GM21367 (cell line): ENCODE results near the gene RAET1E.
"Not testable (repeated sequence)": the region's sequence is repeated elsewhere in the genome, so short reads cannot be mapped to it uniquely, and the experiment has no call there.

Source experiments
- ATAC-seq: cut with Tn5 transposase; IDR thresholded peaks from one replicate; pipeline ENCODE4 v1.9.1; 2021; ENCODE audit not compliant: unreplicated experiment

The RAET1E gene, protein sequence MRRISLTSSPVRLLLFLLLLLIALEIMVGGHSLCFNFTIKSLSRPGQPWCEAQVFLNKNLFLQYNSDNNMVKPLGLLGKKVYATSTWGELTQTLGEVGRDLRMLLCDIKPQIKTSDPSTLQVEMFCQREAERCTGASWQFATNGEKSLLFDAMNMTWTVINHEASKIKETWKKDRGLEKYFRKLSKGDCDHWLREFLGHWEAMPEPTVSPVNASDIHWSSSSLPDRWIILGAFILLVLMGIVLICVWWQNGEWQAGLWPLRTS

DNA sequence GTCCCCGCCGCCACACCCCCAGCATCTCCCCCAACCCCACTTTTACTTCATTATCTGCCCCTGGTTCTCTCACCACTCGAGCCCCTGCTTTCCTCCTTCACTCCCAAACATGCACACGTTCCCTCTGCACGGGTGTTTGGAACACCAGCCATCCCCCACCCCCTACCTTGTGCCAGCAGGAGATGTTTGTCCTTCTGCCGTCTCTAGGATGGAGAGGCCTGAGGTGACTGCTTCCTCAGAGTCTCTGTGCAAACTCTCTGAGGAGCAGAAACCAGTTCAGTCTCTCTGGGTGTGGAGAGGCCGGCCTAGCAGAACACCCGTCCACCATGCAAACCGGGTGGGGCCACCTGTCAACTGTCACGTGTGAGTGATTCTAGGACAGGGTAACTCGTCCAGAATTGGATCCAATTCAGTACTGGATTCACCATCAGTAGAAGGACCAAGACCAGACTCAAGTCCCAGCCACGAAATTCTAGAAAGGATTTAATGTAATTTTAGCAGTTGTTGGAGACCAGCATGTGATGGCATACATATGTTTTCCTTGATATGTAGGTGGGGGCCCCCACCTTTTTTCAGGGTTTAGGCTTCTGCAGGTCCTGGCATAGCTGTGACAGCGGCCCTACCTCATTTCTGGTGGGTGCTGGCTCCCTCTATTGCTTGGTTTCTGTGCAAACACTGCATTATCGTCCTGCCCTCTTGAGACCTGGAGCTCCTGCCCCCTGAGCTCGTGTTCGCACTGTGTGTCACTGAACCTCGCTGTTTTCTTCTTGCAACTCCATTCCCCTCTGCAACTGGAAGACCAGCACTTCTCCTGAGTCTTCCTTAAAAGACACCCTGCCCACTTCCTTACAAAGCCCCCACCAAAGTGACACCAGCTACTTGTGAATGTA, at the start of gene RAET1E:
Gene RAET1E, minus strand, starts transcription at position 259 of the 890 bp plus-strand sequence. CDS start 7,212 bp downstream, outside the sequence.
- ATAC-seq, result no peak

DNA sequence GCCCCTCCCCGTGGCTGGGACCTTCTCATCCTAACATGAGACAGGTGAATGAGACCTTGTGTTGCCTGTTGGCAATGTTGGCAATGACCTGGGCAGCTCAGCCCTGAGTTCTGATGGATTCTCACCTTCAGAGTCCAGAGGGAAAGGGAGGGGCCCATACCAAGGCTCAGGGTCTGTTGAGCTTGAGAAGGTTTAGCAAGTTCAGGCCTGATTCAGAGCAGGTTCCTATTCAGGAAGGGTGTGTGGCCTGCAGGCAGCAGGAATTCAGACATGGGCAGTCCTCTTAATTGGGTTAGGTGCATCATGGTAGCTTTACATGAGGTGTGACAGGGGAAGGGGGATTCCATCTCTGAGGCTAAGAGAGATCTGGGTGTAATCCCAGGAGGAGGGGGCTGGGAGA, 49.6 kb upstream of the RAET1E start:
- not testable (repeated sequence) for ATAC-seq

DNA sequence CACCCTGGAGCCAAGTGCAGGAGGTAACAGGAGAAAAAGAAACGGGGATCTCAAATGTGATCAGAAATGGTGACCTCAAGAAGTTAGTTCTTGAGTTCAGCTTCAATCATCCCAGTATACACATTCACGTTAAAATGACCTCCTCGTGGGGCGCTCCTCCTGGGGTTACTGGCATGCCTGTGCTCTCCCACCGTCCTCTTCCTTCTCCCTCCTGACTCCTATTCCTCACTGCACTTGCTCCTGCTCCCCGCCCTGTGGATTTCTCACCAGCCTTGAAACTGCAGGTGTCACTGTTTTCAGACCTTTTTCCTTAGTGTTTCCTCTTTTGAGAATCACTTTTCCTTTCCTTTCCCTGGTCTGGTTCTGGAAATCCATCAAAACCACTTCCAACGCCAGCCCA, 48.7 kb upstream of the RAET1E start:
- not testable (repeated sequence) for ATAC-seq

DNA sequence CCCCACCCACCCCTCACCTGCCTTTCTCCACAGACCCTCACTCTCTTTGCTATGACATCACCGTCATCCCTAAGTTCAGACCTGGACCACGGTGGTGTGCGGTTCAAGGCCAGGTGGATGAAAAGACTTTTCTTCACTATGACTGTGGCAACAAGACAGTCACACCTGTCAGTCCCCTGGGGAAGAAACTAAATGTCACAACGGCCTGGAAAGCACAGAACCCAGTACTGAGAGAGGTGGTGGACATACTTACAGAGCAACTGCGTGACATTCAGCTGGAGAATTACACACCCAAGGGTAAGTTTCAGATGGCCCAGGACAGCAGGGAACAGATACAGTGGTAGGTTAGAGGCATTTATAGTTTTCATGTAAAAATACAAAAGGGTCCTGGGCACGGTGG, 47.4 kb upstream of the RAET1E start:
- not testable (repeated sequence) for ATAC-seq

DNA sequence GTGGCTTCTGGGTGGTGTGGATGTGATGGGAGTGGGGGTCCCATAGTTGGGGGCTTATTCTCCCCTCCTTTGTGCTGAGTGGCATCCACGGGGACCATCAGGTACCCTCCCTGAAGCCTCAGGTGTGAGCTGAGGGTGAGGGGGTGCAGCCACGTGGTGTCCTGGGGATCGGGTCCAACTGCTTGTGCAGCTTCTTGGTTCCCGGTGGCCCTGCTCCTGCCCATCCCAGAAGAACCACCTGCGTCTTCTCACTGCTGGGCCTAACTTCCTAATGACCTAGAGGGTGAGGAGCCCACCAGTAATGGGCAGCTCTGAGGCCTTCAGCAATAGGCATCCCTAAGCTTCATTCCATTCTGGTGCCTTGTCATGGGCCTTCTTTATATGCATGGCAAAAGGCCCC, 45.4 kb upstream of the RAET1E start:
- ATAC-seq, result not testable (repeated sequence)

DNA sequence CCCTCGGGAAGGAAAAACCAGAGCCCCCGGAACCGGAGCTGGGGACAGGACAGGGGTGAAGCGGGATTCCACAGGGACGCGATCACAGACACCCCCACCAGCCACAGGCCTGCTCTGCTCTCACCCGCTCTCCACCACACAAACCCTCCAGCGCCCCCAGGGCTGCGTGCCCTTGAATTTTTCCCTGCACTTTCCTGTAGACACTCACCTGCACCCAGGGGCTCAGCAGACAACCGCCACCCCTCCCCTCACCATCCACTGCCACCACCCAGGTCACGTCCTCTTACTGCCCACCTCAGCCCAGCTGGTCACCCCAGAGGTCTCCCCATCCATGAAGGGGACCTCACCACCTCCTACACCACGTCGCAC, 44.5 kb upstream of the RAET1E start:
- no peak for ATAC-seq

DNA sequence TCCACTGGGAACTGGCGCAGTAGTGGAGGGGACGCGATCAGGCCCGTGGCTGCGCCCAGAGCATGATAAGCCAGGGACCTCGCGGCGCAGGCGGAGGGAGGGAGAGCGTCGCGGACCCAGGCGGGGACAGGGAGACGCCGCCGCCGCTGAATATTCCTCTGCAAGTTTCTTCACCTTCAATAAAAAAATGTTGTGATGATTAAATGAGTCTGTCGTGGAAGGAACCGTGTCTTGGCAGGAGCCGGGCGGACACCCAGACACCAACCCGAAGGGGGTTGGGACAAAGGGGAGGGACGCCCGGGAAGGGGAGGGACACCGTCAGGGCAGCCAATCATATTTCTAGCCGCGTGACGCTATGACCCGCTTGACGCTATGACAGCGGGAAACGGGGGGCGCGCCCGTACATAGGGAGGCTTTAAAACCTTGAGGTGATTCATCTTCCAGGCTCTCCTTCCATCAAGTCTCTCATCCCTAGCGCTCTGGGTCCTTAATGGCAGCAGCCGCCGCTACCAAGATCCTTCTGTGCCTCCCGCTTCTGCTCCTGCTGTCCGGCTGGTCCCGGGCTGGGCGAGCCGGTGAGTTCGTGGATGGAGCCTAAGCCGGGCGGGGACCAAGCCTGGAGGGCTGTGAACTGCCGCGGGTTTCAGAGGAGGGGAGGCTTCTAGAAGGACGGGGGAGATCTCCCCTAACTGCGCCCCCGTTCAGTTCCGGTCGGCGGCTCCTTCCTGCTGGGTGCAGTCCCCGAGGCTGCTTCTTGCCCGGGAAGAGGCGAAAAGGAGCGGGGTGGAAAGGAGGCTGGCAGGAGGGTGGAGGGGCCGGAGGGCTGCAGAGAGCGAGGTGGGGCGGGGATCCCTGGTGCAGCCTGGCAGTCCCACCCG, 43.9 kb upstream of the RAET1E start, which contains the start of gene ULBP2:
Gene ULBP2, plus strand, starts transcription at position 432 of the 878 bp plus-strand sequence. Its CDS starts 59 bp downstream, at position 491.
- ATAC-seq, result no peak

DNA sequence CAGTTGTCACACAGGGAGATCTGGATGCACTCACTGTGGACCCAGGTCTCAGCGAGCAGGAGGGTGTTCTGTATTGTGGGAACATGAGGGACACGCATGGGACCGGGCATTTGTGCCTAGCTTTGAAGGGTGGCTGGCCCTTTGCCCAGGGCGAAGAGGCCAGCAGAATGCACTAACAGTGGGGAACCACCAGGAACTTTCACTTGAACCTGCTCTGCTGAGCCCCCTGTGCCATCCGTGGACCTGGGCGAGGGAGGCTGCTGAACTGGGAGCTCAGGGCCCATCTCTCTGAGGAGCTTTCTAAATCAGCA, 42.7 kb upstream of the RAET1E start:
- no peak for ATAC-seq

DNA sequence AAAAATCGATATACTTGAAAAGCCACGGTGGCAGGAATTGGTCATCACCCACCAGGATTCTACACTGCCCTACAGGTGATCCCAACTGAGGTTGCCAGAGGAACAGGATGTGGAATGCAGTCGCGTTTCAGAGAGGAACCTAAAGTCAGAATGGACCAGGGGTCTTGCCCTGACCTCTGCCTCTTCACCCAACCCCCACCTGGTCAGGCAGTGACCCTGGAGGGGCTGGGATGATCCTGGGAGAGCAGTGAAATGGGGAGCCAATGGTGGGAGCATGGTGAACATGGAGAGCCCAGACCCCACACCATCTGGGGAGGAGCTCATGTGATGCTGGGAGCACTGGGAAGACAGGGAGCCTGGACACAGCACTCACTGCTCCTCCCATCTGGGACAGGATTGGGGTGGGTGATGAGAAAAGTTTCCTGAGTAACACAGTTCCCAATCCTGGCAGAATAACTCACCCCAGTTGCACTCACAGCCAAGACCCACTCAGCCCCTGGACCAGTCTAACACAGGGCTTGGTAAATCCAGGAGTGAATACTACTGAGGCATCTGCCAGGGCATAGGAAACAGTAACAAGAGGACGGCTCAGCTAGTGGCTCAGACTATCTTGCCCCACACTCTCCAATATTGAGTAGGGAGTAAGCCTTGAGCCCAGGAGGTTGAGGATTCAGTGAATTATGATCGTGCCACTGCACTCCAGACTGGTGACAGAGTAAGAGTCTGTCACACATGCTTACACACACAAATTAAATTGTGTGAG, 42.2 kb upstream of the RAET1E start:
- no peak for ATAC-seq

DNA sequence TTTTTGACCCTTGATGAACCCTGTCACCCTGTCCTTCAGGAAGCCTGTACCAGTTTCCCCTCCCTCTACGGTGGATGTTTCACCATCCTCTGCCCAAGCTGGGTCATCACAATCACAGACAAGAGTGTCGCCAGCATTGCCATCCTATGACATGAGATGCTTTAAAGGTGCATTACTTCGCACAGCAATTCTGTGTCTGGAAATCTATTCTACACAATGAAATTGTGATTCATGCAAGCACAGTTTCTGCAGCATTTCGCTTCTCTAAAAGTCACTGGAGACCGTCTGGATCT, 41.4 kb upstream of the RAET1E start:
- ATAC-seq, result no peak

DNA sequence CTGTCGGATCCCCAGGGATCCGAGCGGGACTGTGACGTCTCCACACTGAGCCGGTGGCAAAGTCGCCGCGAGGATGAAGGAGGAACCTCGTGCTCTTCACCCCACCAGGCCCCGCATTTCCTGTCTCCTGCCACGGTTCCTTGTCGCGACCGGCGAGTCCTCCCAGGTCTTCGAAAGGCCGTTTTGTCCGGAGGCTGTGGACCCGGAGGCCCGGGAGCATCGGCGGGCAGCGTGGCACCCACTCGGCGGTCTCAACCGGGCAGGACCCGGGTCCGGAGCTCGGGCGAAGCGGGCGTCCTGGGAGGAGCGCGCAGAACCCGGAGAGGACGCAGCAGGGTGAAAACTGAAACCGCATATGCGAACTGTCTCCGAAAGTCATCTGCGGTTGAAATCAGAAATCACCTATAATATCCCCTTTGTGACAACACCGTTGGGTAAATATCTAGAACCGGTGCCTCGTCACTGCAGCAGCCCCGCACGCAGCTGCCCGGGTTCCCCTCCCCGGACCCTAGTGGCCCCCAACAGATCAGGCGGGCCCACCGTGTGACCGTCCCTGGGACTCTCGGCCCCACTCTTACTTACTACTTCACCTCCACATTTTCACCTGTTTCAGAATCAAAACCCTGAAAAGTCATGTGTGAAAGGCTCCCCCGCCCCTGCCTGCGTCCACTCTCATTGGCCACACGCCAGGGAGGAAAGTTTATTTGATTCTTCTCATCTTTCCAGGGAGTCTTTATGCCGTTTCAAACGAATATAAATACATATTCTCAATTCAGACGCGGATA, 40.9 kb upstream of the RAET1E start:
- ATAC-seq, result peak; percentile 70

DNA sequence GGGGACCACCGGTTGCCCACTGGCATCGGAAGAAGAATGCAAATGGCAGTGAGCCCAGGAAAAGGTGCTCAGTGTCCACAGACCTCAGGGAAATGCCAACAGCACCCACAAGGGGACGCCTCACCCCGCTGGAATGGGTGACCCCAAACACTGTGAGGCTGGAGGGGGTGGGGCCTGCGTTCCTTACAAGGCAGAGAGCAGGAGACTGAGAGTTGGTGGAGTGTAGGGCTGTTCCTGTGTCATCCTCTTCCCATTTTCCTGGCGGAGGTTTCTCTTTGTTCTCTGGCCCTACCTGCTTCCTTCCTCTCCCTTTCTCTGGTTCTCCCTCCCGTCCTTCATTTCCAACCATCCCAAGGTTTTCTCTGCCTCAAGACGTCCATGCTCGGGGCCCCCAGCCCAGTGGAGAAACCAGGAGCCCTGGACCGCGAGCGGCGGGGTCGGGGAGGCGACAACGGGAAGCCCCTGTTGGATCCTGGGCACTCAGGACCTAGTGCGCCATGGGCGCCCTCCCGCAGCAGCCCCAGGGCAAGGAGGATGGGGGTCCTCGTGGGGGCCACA, 40.2 kb upstream of the RAET1E start:
- ATAC-seq, result not testable (repeated sequence)

DNA sequence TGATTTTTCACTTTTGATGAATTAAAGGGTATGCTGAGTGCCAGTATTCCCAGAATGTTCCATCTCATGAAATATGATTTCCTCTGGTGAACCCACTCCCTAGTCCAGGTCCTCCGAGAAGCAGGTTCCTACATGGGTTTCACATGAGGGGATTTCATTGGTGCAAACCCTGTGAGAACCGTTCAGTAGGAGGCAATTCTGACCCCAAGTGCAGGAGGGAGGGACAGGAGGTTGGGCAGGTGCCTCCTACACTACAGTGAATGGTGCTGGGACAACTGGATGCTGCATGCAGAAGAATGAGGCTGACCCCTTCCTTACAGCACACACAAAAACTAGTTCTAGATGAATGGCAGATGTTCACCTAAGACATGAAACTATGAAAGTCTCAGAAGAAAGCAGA, 38.8 kb upstream of the RAET1E start:
- no peak for ATAC-seq

DNA sequence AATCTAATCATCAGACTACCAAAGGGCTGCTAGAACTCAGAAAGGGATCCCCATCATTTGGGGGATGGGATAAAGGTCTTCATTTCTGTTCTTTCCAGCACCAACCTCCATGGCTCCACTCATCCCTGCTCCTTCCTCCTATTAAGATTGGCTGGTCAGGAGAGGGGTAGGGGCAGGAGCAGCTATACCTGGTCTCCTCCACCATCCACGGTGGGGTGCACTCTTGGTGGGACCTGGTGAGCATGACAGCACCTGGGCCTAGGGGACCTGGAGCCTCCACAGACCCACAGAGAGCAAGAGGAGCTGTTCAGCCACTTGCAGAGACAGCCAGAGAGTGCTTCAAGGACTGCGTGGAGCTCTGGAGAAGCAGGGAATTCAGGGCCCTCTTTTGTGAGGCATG, 37.8 kb upstream of the RAET1E start:
- no peak for ATAC-seq

DNA sequence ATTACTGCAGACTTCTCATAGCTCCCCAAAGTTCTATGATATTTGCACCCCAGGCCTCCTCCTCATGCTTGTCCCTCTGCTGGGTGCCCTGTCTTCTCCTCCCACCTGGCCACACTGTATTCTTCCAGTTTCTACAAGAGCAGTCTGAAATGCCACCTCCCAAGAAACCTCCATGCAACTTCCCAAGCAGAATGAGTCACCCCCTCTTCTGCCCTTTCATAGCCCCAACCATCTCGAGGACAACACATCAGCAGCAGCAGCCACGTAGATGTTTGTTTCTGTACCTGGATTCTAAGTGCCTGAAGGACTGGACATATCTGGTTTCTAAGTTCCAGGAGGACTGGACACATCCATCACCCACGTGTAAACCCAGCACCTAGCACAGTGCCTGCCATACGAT, 37.3 kb upstream of the RAET1E start:
- no peak for ATAC-seq

DNA sequence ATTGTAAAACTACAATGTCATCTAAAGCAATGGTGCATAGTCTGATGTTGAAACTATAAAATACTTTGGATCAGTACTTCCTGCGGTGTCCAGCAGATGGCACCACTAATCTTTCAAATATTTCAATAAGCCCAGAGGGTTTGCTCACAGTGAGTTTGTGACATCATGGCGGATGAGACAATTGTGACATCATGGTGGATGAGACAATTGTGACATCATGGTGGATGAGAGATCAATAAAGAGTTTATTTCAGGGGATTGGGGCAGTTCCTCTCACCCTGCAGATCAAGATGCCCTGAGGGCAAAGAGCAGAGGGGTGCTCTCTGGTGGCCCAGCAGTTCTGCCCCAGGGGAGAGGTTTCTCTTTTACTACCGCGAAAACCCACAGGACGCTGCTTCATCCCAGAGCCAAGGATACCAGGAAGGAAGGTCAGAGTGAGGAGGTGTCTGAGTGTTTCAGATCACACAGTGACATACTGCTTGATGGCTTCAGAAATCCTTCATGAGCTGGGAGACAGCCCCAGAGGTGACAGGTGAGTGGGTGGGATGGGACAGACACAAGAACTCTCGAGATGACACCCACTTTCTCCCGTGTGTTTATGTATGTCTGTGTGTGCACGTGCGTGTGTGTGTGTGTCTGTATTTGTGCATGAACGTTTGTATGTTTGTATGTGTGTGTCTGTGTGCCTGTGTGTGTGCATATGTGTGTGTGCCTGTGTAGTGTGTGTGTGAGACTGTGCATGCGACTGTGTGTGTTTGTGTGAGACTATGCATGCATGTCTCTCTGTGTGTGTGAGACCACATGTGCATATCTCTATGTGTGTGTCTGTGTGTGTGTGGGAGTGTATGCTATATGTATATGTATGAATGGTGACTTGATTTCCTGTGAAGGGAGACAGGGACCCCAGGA, 36.6 kb upstream of the RAET1E start:
- ATAC-seq, result no peak

DNA sequence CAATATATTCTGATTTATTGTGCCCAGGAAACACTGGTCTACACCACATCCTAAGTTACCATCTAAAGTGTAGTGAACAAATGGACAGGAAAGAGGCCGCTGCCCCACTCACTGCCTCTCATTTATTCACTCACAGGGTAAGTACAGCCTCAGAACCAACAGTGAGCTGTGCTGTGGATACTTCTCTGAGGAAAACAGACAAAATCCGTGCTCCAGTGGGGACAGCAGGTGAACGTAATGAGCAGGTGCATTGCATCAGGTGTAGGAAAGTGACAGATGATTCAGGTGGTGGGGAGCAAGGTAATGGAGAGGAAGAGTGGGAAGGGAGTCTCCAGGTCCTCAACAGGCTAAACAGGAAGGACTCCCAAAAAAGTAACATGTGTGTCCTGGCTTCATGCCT, 35.5 kb upstream of the RAET1E start:
- ATAC-seq, result no peak

DNA sequence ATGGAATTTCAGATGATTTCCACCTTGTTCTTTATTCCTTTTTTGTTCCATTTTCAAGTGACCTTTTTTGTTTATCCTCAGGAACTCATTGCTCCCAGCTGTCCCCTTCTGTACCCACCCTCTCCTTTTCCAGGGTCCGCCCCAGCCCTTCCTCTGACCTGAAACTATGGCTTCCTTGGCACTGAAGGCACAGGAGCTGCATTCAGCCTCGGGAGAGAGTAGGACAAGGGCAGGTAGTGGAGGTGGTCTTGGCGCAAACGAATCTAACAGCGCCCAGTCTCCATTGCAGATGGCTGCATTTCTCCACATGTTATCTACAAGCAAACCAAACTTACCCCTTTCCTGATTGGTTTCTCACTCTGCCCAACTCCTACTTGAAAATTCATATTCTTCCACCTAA, 35.1 kb upstream of the RAET1E start:
- ATAC-seq, result no peak

DNA sequence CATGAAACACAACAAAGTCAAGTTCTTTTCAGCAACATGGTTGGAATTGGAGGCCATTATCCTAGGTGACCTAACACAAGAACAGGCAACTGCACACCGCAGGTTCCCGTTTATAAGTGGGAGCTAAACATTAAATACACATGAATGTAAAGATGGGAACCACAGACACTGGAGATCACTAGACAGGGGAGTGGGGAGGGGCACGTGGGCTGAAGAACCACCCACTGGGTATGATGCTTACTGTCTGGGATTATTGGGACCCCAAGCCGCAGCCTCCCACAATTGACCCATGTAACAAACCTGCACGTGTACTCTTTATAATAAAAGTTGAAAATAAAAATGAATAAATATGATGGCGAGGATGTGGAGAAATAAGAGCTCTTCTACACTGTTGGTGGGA, 33.6 kb upstream of the RAET1E start:
- no peak for ATAC-seq
